Peyer's patch (tissue), 4 donors: ENCODE data around the gene SWT1.

Experiments
- CTCF ChIP-seq, 6 experiments: fragments of 450-650 bp in 4 of 6; fragments of 200-600 bp in 2 of 6; sonication (generic) in 1 of 6; IDR thresholded peaks; one replicate each; pipeline ENCODE4 v1.5.1; 2017 to 2019; ENCODE audit warnings: antibody characterized with exemption in 6 of 6, mild to moderate bottlenecking in 3 of 6, moderate library complexity in 1 of 6
- POLR2A ChIP-seq, 2 donors: fragments of 450-650 bp; IDR thresholded peaks; one replicate each; pipeline ENCODE4 v1.5.1; 2017; ENCODE audit warnings: antibody characterized with exemption in 2 of 2, mild to moderate bottlenecking in 2 of 2, moderate library complexity in 2 of 2

DNA sequence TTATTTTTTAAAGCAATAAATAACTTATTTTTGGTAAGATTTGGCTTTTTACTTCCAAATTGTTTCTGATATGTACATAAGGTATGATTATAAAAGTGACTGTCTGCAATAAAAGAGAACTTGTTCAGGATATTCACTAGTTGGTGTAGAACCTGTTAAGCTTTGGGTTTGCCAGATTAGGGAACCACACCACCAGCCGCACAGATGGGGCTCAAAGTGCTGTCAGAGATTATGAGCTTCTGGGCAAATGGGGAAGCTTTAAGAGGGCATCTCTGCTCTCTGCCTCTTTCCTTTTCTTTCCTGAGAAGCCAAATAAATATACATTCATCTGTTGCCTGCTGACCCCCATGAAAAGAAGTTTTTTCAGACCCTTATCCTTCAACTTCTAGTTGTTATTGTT lies 134.7 kb downstream of the SWT1 start:
- TF ChIP-seq POLR2A (IDR thresholded peaks at IDR 0.05), result no peak
- TF ChIP-seq CTCF (IDR thresholded peaks at IDR 0.05), result no peak
